GM12874 (cell line): ENCODE data around the gene TCN2.

Experiments
- TF ChIP-seq, protein P1 (sequence below): IDR thresholded peaks from 2 replicates; pipeline ENCODE4 v1.5.1; 2011; ENCODE audit warnings: low read depth, mild to moderate bottlenecking, control low read depth, low read length, moderate library complexity; ENCODE audit not compliant: insufficient read depth

TCN2 gene

DNA sequence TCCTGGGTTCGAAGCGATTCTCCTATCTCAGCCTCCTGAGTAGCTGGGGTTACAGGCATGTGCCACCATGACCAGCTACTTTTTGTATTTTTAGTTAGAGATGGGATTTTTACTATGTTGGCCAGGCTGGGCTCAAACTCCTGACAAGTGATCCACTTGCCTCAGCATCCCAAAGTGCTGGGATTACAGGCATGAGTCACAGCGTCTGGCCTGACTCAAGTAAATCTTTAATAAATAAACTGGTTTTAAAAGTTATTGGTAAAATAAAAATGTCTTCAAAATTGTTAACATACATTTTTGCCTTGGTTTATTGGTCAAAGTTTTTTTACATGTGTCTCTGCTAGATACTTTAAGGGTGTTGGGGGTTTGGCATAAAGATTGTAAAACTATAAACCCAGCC lies 8.0 kb upstream of the TCN2 start:
- TF ChIP-seq, protein P1, sequence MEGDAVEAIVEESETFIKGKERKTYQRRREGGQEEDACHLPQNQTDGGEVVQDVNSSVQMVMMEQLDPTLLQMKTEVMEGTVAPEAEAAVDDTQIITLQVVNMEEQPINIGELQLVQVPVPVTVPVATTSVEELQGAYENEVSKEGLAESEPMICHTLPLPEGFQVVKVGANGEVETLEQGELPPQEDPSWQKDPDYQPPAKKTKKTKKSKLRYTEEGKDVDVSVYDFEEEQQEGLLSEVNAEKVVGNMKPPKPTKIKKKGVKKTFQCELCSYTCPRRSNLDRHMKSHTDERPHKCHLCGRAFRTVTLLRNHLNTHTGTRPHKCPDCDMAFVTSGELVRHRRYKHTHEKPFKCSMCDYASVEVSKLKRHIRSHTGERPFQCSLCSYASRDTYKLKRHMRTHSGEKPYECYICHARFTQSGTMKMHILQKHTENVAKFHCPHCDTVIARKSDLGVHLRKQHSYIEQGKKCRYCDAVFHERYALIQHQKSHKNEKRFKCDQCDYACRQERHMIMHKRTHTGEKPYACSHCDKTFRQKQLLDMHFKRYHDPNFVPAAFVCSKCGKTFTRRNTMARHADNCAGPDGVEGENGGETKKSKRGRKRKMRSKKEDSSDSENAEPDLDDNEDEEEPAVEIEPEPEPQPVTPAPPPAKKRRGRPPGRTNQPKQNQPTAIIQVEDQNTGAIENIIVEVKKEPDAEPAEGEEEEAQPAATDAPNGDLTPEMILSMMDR: no peak

DNA sequence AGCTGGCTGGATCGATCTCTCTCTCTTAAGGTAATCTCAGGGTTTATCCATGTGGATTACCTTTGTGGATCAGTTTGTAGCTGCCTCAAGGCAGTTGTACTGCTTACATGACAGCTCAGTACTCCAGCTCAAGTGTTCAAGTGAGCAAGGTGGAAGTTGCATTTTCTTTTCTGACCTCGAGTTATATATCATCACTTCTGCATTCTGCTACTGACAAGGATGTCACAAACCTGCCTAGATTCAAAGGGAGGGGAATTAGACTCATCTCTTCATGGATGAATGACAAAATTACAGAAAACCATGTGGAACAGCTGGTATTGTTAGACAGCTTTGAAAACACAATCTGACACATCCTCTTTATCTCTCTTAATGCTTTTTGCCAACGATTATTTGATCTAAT lies 6.1 kb upstream of the TCN2 start:
- TF ChIP-seq, protein P1: no peak

DNA sequence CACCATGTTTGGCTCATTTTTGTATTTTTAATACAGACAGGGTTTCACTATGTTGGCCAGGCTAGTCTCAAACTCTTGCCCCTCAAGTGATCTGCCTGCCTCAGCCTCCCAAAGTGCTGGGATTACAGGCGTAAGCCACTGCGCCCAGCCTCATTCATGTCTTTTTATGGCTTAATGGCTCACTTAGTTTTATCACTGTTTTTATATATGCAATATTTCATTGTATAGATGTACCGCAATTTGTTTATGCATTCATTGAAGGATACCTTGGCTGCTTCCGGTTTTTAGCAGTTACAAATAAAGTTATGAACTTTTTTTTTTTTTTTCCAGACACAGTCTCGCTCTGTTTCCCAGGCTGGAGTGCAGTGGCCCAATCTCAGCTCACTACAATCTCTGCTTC lies 5.5 kb upstream of the TCN2 start:
- TF ChIP-seq, protein P1: no peak

DNA sequence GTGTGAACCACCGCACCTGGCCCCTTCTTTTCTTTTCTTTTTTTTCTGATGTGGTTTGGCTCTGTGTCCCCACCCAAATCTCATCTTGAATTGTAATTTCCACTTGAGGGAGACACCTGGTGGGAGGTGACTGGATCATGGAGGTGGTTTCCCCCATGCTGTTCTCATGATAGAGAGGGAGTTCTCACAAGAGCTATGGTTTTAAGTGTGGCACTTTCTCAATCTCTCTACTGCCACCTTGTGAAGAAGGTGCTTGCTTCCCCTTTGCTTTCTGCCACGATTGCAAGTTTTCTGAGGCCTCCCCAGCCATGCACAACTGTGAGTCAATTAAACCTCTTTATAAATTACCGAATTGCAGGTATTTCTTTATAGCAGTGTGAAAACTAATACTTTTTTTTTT lies 4.9 kb upstream of the TCN2 start:
- TF ChIP-seq, protein P1: peak; percentile 47

DNA sequence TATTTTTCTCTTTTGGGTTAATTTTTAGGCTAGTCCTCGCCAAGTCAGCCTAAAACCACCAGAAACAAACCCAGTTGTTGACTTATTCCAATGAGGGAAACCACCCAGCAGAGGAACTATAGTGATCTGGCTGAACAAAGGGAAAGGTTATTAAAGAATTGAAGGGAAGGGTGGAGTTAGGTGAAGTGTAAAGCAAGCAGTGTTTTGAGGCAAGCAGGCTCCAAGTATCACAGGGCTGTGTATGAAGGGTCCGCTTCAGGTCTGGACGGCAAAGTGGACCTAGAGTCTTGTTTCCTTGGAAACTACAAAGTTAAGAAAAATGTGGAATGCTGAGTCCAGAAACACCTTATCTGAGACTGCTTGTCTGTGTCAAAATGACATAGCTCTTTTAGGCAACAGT lies 3.2 kb upstream of the TCN2 start:
- TF ChIP-seq, protein P1: no peak

DNA sequence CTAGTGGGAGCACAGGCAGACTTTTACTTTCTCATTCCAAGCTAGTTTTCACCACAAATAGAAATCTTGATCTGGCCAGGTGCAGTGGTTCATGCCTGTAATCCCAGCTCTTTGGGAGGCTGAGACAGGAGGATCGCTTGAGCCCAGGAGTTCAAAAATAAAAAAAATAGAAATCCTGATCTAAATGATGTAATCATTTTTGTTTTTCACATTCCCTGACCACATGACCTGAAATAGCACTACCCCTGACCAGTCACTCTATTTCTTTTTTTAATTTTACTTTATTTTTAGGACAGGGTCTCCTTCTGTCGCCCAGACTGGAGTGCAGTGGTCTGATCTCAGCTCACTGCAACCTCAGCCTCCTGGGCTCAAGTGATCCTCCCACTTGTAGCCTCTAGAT lies 2.3 kb upstream of the TCN2 start:
- TF ChIP-seq, protein P1: no peak

DNA sequence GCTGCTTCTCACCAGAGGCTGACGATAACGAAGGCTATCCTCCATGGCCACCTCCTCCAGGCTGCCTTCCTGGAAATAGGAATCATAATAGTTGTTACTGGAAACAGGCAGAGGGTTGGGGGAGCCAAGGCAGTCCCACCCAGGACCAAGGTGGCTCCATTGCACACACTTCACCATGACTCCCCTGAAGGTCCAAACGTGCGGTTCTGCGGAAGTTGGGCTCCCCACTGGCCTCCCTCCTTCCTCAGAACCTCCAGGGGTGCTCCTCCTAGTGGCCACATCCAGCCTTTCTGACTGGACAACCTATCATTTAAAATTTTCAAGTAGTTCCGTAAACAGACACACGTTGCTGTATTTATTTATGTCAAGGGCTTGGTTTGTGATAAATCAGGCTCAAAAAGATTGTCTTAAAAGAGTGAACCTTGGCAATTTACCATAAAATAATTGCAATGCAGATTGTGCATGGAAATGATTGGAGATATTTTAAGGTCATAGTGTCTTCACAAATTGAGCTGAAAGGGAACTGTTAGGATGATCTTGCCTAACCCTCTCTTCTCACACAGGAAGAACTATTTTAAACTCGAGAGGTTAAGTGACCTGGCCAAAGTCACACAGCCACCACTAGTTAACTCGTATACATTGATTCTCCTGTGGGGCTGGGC lies 1.4 kb upstream of the TCN2 start:
- TF ChIP-seq, protein P1: peak; percentile 78
